GM21723 (cell line): ENCODE measurements around the gene STK33.
"Not testable (repeated sequence)": the region's sequence is repeated elsewhere in the genome, so short reads cannot be mapped to it uniquely, and the experiment has no call there.

ENCODE experiments used
- ATAC-seq: cut with Tn5 transposase; IDR thresholded peaks from one replicate; pipeline ENCODE4 v1.9.1; 2021; ENCODE audit warnings: mild to moderate bottlenecking, moderate library complexity; ENCODE audit not compliant: unreplicated experiment

STK33 gene

DNA sequence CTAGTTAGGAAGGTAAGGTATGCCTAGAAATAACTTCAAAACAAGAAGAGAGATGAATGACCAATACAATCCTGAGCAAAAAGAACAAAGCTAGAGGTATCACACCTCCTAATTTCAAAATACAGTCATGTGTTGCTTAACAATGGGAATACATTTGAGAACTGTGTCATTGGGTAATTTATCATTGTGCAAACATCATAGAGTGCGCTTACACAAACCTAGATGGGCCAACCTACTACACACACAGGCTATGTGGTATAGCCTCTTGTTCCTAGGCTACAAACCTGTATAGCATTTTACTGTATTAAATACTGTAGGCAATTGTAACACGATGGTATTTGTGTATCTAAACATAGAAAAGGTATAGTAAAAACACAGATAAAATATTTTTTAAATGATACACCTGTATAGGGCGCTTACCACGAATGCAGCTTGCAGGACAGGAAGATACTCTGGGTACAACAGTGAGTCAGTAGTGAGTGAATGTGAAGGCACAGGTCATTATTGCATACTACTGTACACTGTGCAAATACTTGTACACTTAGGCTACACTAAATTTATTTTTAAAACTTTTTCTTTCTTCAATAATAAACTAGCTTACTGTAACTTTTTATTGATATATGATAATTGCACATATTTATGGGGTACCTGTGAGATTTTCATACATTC, 48.2 kb downstream of the STK33 start:
- no peak for ATAC-seq

DNA sequence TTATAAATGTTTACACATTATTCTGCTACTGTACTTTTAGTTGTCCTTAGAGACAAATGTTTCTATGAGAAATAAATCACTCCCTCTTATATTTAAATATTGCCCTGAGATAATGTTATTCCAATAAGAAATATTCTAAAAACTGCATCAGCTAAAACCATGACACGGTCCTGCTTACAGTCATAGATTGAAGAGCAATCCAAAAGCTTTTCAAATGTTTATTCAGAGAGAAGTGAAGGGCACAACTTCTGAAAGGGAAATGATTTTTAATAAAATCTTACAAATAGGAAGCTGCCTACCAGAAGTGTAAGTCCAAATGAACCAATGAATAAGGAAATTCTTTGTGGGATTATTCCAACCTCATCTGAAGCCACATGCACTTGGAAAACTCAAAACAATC, 49.2 kb downstream of the STK33 start:
- no peak for ATAC-seq

DNA sequence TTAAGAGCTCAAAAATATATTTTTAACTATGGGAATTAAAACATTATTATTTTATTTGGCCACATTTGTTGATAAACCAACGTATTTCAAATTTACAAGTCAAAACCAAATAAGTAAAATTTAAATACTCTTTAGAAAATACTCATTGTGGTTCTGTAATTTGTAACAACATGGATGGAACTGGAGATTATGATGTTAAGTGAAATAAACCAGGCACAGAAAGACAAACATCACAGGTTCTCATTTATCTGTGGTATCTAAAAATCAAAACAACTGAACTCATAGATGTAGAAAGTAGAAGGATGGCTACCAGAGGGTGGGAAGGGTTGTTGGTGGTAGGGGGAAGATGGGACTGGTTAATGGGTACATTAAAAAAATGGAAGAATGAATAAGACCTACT, 50.8 kb downstream of the STK33 start:
- no peak for ATAC-seq

DNA sequence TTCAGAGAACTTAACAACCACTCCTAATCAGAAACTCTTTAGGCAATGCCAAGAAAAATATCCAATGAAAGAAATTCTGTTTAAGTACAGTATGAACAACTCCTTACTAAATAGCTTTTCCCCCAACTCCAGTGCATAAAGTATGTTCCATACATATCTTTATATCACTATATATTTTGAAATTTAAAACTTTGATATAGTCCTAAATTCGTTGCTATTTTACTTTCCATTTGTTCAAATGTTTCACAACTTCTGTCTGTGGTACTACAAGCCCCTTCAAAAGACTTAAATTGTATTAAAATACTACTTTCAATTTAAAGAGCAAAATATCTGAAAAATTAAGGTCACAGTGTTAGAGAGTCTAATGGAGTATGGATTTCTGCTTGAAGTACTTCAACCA, 52.6 kb downstream of the STK33 start:
- ATAC-seq = no peak

DNA sequence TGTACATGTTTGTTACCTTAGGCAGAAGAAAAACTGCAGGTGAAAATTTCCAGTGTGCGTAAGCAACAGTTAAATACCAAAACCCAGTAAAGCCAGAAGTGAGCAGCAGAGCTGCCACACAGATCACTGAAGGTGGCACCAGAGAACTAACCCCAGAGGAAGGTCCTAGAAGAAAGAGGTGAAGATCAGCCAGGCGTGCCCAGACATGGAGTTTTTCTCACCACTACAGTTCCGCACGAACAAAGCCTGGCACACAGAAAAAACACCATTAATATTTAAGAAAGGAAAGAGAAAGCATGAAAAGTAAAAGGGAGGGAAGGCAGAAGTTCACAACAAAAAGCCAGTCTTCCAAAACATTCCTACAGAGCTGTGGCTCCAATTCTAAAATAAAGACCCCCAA, 60.7 kb downstream of the STK33 start:
- ATAC-seq = peak; percentile 76

DNA sequence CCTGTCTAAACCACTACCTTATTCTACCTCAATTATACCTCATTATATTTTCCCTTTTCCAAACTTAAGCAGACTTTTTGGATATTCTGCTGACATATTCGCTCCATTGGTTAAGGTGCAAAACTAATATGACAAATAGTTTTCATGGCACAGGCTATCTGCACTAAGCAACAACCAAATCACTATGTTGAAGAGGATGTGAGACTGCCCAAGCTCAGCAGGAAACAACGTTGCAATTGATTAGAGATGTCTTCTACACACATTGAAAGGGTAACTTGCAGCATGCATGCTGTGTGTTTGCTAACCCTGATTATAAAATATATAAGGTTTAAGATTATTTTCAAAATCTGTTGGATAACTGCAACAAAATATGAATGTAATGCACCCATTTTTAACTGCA, 61.6 kb downstream of the STK33 start:
- peak; percentile 65 for ATAC-seq

DNA sequence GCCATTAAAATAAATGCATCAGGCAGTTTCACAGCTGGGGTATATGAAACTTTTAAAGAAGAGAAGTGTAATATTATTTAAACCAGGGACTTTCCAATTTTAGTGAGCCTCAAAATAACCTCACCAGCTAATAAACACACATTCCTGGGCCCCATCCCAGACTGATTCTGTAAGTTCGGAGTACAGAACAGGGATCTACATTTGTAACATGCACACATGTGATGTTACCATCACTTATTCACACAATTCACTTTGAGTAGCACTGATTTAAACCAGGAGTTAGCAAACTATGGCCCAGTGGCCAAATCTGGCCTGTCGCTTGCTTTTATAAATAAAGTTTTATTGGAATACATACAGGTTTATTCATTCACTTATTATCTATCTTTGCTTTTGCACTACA, 62.0 kb downstream of the STK33 start:
- ATAC-seq = no peak

DNA sequence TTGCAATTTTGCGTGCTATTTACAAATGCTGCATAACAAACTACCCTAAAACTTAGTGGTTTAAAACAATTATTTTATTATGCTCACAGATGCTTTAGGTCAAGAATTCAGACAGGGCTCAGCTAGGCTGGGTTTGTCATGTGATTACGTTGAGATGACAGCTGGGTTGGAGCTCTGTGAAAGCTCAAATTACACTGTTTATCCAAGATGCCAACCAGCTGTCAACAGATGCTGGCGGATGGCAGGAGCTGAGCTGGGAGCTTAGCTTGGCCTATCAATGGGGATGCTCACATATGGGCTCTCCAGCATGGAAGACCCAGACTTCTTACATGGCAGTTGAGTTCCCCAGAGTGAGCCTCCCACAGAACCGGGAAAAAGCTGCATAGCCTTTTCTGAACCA, 62.7 kb downstream of the STK33 start:
- no peak for ATAC-seq

DNA sequence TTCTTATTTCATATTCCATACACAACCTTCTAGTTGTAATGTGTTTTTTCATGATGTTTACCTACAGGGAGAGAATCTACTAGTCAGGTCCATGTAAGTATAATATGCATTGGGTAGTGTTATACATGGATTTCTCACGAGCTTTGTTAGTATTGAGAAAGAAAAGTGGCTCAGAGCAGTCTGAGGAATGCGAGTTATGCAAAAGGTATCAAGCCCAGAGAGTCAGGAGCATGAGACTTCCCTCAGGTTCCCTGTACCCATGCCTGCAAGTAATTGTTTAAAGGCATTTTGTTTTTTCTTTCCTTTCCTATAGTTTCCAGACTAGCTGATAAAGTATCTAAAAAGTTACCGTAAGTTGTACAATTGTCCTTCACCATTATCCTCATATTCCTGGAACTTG, 66.1 kb downstream of the STK33 start:
- no peak for ATAC-seq

DNA sequence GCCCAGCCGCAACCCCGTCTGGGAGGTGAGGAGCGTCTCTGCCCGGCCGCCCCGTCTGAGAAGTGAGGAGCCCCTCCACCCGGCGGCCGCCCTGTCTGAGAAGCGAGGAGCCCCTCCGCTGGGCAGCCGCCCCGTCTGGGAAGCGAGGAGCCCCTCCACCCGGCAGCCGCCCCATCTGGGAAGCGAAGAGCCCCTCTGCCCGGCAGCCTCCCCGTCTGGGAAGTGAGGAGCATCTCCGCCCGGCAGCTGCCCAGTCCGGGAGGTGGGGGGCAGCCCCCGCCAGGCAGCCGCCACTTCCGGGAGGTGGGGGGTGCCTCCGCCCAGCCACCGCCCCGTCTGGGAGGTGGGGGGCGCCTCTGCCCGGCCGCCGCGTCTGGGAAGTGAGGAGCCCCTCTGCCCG, 70.6 kb downstream of the STK33 start:
- ATAC-seq = no peak

DNA sequence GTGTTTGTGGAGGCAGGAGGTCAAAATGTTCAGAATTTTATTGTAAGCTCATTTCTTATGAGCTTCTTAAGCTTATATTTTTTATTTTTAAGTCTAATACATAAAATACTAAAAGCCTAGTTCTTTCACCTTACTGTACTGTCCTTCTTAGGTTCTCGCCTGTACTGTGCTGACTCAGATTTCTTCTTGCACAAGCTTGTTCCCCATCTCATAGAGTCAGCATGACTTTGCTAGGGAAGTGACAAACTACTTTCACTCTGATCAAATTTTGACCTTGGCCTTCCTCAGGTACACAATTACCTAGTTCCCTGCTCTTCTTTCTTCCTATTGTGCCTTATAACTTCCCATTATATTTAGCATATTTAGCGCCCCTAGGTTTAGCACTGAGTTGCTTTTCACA, 81.5 kb downstream of the STK33 start:
- ATAC-seq = no peak

DNA sequence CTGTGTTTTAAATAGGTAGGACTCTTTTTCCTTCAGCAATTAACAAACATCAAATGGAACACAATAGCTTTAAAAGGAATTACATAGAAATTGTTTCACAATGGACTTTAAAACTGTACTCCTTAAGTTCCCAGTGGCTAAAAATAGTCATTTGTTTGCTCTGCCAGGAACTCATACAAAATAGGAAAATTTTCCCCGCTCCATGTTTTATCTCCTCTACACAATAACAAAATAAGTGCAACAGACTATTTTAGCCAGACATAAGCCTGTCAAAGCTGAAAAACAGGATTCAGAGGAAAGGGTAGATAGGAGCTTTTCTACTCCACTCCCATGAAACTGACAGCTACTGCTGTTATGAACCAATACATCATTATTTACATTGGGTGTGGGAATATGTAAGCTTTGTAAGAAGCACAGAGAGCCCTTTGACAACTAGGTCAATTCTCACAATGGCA, 90.1 kb downstream of the STK33 start:
- no peak for ATAC-seq

DNA sequence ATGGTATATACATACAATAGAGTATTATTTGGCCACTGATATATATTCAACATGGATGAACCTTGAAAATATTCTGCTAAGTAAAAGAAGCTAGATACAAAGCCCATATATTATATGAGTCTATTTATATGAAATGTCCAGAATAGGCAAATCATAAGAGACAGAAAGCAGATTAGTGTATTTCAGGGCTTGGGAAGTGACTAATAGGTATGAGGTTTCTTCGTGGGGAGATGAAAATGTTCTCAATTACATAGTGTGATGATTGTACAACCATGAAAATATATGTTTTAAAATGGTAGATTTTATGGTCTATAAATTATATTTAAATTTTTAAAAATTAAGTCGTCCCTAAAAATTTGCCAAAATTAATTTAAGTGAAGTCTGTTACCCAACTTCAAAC, 92.2 kb downstream of the STK33 start:
- ATAC-seq = no peak

DNA sequence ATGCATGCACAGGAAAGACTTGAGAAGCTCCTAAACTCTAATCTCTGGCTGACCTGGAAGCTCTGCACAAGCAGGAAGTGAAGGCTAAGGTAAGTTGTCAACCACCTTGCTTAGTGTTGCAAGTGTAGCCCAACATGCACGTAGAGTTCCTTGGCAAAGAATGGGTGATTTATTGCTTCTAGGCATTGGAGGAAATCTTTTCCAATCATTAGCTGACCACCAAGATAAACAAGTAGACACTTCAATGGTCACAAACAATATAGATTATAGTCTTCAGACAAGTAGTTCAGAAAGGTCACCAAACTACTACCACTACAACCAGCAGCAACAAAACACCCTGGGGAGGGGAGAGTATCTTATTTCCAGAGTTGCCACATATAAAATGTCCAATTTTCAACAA, 105.6 kb downstream of the STK33 start:
- no peak for ATAC-seq

DNA sequence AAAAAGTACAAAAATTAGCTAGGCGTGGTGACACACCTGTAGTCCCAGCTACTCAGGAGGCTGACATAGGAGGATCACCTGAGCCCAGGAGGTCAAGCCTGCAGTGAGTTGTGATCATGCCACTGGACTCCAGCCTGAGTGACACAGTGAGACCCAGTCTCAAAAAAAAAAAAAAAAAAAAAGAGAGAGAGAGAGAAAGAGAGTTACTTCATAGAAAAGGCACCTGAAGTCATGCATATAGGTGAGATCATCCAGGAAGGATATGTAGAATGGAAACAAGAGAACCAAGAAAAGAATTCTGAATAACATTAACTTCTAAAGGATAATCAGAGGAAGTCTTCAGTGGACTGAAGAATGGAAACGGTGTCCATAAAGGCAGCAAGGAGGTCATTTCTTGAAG, 106.8 kb downstream of the STK33 start:
- no peak for ATAC-seq

DNA sequence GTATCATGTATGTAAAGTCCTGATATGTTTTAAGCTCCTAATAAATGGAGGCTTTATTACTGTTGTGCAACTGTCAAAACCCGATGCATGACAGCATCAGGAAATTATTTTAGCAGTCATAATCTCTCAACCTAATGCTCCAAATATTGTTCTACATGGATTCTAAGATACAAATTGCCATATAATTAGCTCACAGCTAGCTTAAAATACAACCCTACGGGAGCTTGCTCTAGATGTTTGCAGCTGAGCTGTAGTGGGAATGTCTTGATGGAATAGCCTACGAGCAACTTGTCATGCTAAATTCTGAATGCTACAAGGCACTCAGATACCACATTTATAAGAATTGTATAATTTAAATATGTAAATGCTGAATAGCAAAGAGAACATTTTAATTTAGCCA, 109.8 kb downstream of the STK33 start:
- ATAC-seq = no peak

DNA sequence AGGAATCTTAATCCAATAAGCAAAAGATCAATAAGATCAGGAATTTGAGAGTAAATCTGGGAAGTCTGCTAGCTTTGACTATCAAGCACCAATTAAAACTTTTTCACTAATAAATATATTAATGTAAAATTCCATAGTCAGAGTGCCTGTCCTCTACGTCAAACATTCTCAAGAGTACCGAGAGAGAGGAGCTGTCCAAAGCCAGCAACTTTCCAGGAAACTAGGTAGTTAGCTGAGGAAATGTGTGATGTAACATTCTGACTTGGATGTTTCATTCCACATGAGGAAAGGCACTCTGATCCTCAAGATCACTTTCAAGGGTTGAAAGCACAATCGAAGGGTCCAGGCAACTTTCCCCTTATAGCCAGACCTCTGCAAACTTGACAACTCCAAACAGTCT, 113.2 kb downstream of the STK33 start:
- no peak for ATAC-seq

DNA sequence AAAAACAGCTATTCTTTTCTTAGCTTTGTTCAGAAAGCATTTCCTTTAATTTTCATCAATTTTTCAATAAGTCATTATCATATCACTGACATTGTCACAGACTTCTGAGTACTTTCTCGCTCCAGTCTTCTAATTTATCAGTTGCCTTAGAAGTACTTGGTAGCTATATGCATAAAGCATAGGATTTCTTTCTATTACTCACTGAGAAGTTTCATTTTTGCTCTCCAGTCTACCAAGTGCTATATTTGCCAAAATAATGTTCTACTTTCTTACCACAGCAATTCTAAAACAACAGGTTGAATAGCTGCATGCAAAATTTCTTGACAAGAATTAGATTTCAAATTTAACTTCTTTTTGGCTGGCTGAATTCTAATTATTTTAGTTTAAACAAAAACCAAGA, 116.3 kb downstream of the STK33 start:
- ATAC-seq = peak; percentile 94

DNA sequence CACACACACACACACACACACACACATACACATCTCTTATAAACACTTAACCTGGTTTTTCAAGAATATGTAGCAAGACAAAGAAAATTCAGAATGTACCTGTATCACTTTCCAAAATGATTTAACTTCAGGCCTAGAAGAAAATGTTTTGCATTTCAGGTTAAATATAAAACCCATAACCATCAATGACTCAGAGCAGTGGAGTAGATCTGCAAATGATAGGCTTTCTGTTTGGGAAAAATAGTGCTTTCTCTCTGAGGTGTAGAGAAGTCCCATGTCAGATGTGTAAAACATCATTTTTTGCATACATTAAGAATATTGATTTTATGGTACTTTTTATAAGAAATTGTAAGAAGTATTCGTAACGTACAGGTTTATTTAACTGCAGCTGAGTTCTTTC, 116.9 kb downstream of the STK33 start:
- ATAC-seq = no peak

DNA sequence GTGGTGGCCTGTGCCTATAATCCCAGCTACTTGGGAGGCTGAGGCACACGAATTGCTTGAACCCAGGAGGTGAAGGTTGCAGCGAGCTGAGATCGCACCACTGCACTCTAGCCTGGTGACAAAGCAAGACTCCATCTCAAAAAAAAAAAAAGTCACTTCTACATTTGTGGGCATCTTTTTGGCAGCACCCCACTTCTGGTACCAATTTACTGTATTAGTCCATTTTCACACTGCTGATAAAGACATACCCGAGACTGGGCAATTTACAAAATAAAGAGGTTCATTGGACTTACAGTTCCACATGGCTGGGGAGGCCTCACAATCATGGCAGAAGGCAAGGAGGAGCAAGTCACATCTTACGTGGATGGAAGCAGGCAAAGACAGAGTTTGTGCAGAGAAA, 126.2 kb downstream of the STK33 start:
- ATAC-seq = not testable (repeated sequence)

DNA sequence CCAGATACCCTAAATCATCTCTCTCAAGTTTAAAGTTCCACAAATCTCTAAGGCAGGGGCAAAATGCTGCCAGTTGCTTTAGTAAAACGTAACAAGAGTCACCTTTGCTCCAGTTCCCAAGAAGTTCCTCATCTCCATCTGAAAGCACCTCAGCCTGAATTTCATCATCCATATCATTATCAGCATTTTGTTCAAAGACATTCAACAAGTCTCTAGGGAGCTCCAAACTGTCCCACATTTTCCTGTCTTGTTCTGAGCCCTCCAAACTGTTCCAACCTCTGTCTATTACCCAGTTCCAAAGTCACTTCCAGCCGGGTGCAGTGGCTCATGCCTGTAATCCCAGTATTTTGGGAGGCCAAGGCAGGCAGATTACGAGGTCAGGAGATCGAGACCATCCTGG, 126.7 kb downstream of the STK33 start:
- ATAC-seq = not testable (repeated sequence)

DNA sequence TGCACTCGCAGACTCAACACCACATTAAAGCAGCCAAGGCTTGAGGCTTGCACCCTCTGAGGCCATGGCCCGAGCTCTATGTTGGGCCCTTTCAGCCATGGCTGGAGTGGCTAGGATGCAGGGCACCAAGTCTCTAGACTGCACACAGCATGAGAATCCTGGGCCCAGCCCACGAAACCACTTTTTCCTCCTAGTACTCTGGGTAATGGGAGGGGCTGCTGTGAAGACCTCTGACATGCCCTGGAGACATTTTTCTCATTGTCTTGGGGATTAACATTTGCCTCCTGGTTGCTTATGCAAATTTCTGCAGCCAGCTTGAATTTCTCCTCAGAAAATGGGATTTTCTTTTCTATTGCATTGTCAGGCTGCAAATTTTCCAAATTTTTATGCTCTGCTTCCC, 127.1 kb downstream of the STK33 start:
- not testable (repeated sequence) for ATAC-seq

DNA sequence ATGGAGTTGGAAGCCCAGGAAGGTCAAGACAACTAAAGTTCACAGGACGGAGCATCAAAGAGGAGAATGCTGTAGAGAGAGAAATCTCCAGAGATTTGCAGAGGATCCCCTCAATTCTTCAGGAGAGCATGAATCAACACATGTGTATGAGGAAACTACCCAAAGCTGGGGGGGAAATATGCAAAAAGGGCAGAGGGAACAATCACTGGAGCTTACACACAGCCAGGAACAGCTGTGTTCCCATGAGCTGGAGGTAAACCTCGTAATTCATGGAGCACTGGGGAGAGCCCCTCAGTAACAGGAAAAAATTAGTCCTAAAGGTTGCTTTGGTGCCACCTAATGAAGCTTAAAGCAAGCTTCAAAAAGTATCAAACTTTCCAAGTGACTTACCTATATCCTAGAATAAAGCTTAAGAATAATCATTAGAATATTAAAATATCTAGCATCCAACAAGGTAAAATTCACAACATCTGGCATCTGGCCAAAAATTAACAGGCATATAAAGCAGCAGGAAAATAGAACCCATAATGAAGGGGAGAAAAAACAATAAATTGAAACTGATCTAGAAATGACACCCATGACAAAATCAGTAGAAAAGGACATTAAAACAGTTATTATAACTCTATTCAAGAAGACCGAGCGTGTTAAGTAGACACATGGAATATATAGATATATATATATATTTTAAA, 134.2 kb downstream of the STK33 start:
- ATAC-seq = no peak
